ENCODE measurements around the gene CDH12.

DNA sequence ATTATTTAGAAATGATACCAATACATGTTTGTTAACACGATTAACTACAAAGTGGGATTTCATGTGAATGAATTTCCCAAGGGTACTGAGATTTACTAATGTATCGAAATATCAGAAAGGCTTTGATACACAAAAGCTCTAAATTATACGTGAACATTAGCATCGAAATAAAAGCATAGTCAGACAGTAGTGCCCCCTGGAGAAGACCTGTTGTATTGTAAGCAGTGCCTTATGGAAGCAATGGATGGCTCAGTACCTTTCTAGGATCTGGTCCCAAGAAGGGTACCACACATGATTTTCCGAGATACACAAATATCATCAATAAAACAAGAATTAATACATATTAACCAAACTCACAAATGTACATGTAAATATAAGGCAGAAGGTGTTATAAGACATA lies 153.8 kb downstream of the CDH12 start:
- TF ChIP-seq CTCF (IDR thresholded peaks at IDR 0.05) (no peak), EP300 (IDR thresholded peaks at IDR 0.05) (no peak), POLR2A (IDR thresholded peaks at IDR 0.05) (no peak), POLR2AphosphoS5 (IDR thresholded peaks at IDR 0.05) (no peak)
